ENCODE data around the gene AK8.

GRCh38 chr9:132927704-132928103 is 49.6 kb upstream of the AK8 start:
- no peak for TF ChIP-seq YY1 (IDR thresholded peaks at IDR 0.05; ENCODE audit: extremely low read depth, insufficient replicate concordance, low read depth, low read length)
- TF ChIP-seq POLR2A (IDR thresholded peaks at IDR 0.05; ENCODE audit: borderline replicate concordance, extremely low read depth, insufficient read depth, insufficient read length) = no peak
- no peak for TF ChIP-seq CTCF (IDR thresholded peaks at IDR 0.05 in 2 of 3, conservative IDR thresholded peaks at IDR 0.05 in 1 of 3; ENCODE audit: borderline replicate concordance in 1 of 3, insufficient read depth in 1 of 3, low read depth in 2 of 3, low read length in 2 of 3)
- no peak for TF ChIP-seq REST (IDR thresholded peaks at IDR 0.05; ENCODE audit: low read depth)
- no peak for TF ChIP-seq TCF7L2 (IDR thresholded peaks at IDR 0.05; ENCODE audit: borderline replicate concordance, extremely low read depth, insufficient read depth, insufficient read length)
- TF ChIP-seq ZNF274 (IDR thresholded peaks at IDR 0.05; ENCODE audit: low read depth, low read length) = no peak
- no peak for TF ChIP-seq EZH2 (IDR thresholded peaks at IDR 0.05)
- no peak for TF ChIP-seq SIN3A (IDR thresholded peaks at IDR 0.05; ENCODE audit: low read depth)
- no peak for TF ChIP-seq CEBPB (IDR thresholded peaks at IDR 0.05; ENCODE audit: low read depth)
